T follicular helper cell (primary cell): Measurements from ENCODE around the gene FBXW8.

Experiments
- DNase-seq: peaks from one replicate; pipeline ENCODE4 v3.0.0-alpha.2; 2020; ENCODE audit warnings: low read depth

FBXW8 gene

DNA sequence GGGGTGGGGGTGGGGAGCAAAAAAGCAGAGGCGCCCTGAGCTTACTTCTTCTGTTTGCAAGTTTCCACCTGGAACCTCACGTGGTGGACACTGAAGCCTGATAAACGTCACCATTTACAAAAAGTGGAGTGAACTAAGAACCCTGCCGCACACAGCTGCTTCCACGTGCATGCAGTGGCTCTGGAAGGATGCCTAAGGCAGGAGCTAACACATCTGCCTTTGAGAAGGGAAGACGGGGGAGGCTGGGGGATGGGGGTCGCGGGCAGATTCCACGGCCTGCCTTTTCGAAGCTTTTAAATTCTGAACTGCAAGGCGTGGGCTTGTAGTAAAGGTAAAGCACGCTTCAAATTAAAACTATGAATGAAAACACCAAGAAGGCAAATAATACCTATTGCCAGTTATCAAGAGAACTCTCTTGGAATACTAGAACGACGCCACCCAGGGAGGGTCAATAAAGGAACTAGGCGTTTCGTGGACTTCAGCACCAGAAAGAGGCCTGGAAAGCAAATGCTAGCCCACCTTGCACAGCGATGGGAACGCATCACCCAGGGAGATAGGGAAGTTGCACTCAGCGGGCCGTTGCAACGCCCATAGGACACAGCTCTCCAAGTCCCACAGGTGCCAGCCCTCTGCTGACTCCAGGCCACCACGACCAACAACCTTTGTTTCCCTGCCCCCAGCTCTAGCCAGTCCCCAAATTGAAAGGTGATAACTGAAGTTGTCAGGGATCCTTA, 126.7 kb downstream of the FBXW8 start:
- no peak for DNase-seq

- DNase-seq: no peak
These were observed 127.4 kb downstream of the FBXW8 start for GRCh38 chr12:117038023-117038680.

DNA sequence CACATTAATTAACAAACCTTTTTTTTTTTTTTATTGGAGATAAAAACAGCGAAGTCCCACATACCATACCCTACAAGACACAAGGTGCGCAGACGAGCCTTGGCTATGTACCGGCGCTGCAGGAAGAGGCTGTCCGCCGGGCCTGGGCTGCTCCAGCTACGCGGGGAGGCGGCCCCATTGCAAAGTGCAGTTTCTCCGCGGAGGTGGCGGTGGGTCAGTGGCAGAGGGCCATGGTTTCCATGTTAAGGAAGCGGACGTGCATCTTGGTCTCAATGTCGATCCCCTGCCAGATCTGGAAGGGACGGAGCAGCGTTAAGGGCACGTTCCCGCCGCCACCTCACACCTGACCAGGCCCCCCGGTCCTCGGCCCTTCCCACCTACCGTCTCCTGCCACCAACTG, 128.2 kb downstream of the FBXW8 start:
- DNase-seq: no peak

DNA sequence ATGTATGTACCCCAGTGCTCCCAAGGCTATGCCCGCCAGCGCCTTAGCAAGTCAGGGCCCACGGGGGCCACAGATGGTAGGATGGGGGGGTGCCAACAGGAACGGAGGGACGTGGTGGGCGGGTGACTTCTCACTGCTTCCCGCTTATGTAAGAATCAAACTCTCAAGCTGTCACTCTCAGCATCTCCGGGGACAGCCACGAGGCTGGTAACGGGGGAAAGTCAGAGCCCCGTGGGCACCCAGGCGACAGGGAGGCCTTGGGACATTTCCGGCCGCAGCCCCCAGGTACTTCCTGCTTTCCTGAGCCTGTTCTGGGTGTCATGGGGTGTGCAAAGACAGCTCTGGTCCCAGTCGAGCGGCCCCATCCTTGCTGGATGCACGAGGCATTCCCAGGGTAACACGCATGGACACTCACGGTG, 129.2 kb downstream of the FBXW8 start:
- DNase-seq: no peak

- no peak for DNase-seq
These were observed 129.7 kb downstream of the FBXW8 start for GRCh38 chr12:117040496-117040895.

- DNase-seq: no peak
These were observed 131.0 kb downstream of the FBXW8 start for GRCh38 chr12:117041798-117042170.

DNA sequence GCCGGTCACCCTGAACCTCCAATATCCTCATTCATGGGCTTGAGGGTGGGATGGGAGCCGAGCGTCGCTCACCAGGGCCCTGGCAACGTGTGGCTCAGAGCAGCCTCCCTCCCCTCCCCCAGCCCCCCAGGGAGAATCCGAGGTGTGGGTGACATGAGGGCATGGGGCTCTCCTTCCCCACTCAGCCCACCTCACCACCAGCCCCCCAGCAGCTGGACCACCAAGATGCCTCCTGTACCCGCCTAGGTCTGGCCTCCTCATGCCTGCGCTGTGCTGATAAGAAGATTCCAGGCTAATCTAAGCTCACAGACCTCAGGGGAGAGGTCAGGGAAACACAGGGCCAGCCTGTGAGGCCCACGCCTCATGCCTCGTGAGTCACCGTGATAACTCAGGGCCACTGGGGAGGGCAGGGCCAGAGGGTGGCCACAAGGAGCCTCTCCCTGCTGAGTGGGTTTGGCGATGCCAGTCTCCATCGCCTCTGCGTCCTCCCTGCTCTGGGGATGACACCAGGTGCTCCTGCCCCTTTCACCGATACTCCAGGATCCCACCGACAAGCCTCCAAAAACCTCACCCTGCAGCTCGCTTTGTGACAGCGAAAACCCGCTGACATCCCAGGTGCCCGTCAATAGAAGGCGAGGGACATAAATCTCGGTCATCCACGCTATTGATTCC, 131.6 kb downstream of the FBXW8 start:
- DNase-seq: no peak

DNA sequence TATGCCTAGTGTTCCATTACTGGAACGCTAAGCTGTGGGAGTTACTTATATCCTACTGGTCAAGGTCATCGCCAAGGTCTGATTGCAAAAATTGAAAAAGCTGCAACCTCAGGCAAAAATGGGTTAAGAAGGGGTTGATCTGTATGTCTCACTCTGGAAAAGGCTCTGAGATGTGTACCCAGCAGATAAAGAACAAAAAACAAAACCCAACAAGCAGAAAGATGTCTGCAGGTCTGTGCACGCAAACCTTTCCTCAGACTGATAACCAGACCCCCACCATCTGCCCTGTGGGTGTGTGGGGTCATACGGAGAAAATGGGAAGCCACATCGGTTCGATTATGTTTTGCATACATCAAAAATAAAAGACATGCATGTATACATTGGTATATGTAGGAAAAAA, 132.1 kb downstream of the FBXW8 start:
- DNase-seq: no peak

DNA sequence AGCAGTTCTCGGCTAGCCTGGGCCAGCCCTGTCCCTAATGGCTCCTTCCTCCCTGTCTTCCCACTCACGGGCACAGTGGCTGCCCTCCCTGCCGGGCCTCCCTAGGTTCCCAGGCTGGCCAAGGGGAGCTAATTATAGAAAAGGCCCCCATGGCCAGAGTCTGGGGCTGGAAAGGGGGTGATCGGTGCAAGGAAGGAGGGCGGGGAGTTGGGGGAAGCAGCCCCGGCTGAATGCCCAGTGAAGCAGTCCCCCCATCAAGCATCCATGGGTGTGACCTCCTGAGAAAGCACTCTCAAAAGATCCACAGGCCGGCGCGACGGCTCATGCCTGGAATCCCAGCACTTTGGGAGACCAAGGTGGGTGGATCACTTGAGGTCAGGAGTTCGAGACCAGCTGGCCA, 133.6 kb downstream of the FBXW8 start:
- no peak for DNase-seq

DNA sequence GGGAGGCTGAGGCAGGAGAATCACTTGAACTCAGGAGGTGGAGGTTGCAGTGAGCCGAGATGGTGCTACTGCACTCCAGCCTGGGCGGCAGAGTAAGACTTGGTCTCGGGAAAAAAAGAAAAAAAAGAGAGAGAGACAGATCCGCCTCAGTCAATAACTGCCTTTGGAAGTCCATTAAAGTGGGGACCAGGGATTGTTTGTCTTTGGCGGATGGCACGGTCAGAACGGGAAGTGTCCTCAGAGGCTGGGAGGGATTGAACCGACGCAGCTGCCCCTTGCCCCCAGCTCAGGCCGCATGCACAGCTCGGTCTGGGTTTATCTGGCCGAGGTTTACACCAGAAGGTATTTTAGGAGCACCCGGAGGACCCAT, 134.0 kb downstream of the FBXW8 start:
- DNase-seq: no peak

DNA sequence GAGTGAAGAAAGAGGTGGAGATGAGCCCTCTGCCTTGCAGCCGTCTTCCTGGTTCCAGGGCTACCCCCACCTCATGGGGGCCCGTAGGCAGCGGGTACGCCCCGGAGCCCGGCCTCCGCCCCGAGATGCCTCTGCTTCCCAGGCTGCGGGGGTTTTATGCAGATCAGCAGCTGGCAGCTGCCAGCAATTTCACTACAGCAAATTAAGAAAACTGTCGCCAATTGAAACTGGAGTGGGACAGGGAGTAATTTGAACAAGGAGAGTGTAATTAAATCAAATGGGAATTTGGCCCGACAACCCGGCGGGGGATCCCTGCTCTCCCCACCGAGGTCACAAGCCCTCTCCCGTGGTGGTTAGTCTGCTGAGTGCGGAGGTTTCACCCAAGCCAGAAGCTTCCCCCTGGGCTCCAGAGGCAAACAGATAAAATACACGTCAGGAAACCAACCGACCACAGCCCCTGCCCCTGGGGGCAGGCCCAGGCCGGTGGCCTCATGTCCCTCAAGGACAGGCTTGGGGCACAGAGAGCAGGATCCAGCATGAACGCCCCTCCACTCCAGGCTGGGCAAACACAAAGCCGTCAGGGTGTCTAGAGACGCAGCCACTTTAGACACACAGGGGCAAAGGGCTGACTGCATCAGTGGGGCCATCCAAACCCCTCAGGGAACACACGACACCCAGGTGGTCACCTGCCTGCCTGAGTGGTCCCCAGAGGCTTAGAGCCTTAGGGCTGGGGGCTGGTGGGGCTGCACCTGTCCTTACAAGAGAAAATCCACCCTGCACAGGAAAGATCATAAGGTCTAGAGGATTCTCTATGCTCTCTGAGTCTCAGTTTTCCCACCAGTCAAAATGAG, 134.6 kb downstream of the FBXW8 start:
- DNase-seq: no peak

DNA sequence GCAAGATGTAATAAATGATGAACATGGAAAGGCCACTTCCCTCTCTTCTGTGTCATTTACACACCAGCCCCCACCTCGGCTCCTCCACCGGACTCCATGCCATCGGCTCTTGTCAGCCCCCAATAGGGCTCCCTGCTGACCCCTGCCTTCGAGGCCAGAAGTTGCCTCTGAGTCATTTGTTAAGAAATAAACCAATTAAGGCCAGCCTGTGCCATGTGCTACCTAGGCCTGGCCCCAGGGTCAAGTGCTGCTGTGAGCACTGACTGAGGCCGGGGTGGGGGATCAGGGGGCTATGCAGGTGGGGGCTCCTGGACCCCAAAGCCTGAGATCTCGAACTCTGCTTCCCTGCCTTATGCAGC, 135.2 kb downstream of the FBXW8 start:
- no peak for DNase-seq

DNA sequence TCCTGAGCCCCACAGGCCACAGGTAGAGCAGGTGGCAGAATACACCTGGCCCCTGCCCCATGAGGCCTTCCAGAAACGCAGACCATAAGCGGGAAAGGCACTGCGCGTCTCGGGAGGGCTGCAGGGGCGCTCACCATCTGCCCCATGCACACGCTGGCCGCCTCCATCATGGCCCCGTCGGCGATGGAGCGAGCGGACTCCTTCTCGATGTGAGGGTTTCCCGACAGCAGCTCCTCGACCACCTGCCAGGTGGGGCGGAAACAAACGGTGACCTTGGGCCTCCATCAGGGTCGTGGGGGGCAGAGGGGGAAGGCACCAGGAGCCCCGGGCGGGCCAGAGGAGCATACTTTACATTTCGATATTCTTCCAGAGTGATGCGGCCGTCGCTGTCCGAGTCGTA, 135.7 kb downstream of the FBXW8 start:
- no peak for DNase-seq

- no peak for DNase-seq
These were observed 136.2 kb downstream of the FBXW8 start for GRCh38 chr12:117046861-117047530.

DNA sequence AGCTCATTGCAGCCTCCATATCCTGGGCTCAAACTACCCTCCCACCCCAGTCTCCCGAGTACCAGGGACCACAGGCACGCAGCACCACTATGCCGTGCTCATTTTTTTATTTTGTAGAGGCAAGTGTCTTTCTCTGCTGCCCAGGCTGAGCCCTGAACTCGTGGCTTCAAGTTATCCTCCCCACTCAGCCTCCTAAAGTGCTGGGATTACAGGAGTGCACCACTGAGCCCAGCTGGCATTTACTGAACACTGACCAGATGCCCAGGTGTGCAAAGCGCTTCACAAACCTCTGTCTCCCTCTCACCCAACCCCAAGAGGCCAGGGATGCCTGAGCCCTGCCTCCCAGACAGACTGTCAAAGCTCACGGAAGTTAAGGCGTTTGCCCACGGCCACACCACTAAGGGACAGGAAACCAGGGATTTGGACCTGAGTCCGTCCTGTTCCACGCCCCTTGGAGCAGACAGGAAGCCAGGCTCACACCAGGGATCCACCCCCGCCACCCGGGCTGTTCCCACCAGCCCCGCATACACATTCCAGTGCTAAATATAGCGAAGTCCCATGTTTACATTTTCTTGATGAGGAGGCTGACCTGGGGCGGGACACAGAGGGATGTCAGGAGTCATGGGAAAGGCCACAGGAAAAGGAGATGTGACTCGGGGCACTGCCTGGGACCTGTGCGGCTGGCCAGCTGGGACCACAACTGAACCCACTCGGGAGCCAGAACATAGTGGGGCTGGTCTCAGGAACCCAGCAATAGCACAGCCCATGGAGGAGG, 137.2 kb downstream of the FBXW8 start:
- DNase-seq: no peak

DNA sequence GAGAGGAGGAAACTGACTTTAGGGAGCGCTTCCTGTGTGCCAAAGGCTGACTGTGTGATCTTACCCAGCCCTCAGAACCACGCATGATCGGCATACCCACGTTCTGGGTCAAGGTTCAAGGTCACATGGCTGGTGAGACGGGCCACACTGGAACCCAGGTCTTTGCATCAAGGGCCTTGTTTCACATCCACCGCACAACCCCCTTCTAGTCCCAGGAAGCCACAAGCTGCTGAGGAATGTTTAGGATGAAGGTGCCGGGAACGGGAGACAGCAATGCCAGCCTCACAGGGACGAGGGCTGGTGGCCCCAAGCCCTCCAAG, 137.8 kb downstream of the FBXW8 start:
- no peak for DNase-seq

GRCh38 chr12:117049295-117049694, 138.5 kb downstream of the FBXW8 start:
- no peak for DNase-seq

GRCh38 chr12:117050060-117050459, 139.3 kb downstream of the FBXW8 start:
- DNase-seq: no peak

GRCh38 chr12:117051380-117051779, 140.6 kb downstream of the FBXW8 start:
- no peak for DNase-seq

DNA sequence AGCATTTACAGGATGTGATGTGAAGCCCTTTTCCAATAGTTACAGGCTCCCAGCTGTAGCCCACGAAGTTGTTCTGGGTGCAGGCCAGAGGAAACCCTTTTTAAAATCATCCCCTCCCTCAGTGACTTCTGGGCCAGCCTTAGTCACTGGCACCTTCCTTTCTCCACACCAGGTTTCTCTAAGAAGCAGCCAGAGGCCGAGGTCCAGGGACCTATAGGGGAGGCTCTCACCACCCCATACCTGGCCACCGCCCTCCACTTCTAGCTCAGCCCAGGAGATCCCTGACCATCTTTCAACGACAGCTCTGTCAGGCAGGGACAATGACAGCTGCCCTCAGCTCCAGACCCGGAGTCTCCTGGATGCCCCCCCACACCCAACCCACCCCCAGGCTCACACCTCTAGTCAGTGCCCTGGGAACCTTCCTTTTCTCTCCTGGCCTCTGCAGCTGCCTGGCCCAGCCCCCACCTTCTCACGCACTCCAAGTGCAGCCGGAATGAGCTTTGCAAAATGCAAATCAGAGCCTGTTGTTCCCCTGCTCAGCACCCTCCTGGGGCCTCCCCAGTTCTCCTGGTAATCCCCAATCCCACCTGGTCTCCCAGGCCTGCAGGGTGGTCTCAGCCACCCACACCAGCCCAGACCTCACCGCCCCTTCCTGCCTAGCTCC, 141.8 kb downstream of the FBXW8 start:
- DNase-seq: no peak

GRCh38 chr12:117053050-117053400, 142.3 kb downstream of the FBXW8 start:
- DNase-seq: no peak
